Amygdala (tissue), 56 donors: Measurements from ENCODE around the gene SLX1B.
"Not testable (repeated sequence)": the region's sequence is repeated elsewhere in the genome, so short reads cannot be mapped to it uniquely, and the experiment has no call there.

Source experiments
- DNase-seq, 56 donors: peaks; one replicate each; lab custom pipeline; 2025; lab: John Stamatoyannopoulos, UW

Gene SLX1B

DNA sequence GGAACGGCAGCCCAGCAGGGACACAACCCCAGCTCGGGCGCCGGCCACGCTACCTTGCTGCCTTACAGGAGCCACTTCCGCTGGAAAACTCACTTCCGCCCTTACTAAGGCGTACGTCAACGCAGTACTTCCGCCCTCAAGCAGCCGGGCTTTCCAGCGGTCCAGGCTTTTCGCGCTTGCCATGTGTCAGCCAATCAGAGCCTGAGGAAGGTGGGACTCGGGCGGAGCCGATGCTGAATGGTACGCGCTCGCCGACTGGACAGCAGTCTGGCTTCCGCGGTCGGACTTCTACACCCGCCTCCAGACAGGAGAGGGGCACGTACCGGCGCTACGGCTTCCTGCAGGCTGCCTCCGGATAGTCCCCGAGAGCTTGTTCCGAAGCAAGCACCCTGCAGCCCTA is at the start of gene SLX1B, which contains the start of gene BOLA2:
Gene SLX1B (plus strand): TSS at position 265 of the 400 bp plus-strand sequence.
Gene BOLA2 (minus strand): TSS at position 83 of the 400 bp plus-strand sequence. CDS start 98 bp downstream, outside the sequence.
- not testable (repeated sequence) for DNase-seq

DNA sequence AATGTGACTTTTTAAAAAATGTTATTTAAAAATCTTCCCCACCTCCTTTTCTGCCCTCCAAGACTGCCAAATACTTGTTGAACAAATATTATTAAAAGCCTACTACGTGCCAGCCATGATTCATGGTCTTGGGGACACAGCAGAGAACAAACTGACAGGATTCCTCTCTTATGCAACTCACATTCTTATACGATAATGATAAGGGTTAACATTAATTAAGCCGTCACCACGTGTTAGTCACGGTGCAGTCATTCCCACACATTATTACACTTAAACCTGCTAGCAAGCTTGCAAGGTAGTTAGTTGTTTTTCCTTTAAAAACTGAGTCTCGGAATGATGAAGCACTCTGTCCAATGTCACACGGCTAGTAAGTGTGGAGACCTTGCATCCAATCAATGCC is 49.1 kb upstream of the SLX1B start:
- peak in 1 of 56 donors; percentile 0 for DNase-seq

- not testable (repeated sequence) for DNase-seq
Observed at GRCh38 chr16:29423587-29423986, 30.7 kb upstream of the SLX1B start.

DNA sequence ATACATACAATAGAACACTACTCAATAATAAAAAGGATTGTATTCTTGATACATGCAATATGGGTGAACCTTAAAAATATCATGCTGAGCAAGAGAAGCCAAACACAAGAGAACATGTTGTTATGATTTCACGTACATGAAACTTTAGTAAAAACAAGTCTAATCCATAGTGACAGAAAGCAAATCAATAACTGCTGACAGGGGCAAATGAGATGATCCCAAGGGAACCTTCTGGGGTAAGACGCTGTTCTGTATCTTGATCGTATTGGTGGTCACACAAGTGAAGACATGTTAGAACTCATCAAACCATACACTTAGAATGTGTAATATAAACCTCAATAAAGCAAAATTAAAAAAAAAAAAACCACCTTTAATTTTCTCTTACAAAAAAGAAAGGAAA is 28.9 kb upstream of the SLX1B start:
- not testable (repeated sequence) for DNase-seq

DNA sequence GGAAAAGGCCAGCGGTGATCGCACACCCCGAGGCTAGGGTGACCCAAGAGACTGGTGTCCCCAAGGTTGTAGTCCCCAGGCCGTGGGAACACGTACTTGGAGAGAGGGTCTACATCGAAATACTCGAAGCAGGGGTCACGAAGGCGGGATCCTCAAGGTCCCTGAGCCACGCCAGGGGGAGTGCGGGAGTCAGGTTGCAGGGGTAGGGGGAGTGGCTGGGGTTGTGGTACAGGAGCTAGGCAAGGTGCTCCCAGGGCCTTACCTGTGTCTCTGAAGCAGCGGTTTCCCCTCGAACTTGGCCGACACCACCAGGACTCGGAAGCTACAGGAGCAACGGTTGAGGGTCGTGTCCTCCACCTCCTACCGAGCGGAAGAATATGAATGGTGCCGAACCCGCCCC is 579 bp upstream of the SLX1B start:
- DNase-seq: not testable (repeated sequence)

- not testable (repeated sequence) for DNase-seq
Observed at GRCh38 chr16:29454828-29455227, 495 bp downstream of the SLX1B start.

- DNase-seq: not testable (repeated sequence)
Observed at GRCh38 chr16:29457660-29458059, 3.3 kb downstream of the SLX1B start.

DNA sequence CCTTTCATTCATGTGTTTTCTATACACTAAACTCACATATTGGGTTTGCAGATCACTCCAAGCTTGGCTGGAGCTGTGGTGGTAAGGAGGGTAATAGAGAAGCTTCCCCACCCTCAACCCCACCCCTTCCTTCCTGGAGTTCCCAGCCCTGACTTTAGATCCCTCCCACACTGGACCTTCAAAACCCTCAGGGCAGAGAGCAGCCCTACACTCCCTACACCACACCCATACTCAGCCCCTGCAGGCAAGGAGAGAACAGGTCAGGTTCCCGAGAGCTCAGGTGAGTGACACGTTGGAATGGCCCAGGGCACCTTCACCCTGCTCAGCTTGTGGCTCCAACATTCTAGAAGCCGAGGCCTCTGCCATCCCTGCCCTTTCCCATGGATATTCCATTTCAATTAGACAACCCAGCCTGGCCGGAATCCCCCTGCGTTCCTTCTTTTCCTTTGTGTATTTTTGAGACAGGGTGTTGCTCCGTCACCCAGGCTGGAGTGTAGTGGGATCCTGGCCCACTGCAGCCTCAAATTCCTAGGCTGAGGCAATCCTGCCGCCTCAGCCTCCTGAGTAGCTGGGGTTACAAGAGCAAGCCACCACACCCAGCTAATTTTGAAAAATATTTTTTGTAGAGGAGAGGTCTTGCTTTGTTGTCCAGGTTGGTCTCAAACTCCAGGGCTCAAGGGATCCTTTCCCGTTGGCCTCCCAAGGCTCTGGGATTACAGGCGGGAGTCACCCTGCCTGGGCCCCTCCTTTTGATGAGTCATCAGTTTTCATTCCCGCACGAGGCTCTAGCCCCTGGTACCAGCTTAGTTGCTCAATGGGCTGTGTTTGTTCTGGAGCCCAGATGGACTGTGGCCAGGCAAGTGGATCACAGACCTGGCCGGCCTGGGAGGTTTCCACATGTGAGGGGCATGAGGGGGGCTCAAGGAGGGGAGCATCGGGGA is 5.6 kb downstream of the SLX1B start, which contains the start of gene SULT1A4:
Gene SULT1A4 (plus strand): TSS at position 208 of the 941 bp plus-strand sequence. CDS start 1,473 bp downstream, outside the sequence.
- DNase-seq: not testable (repeated sequence)

DNA sequence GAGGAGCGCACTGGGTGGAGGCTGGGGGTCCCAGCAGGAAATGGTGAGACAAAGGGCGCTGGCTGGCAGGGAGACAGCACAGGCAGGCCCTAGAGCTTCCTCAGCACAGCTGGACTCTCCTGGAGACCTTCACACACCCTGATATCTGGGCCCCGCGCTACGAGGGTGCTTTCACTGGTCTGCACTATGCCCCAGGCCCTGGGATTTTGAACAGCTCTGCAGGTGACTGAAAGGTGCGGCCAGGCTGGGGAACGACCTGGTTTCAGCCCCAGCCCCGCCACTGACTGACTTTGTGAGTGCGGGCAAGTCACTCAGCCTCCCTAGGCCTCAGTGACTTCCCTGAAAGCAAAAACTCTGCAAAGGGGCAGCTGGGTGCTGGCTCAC is 6.3 kb downstream of the SLX1B start:
- DNase-seq: not testable (repeated sequence)

DNA sequence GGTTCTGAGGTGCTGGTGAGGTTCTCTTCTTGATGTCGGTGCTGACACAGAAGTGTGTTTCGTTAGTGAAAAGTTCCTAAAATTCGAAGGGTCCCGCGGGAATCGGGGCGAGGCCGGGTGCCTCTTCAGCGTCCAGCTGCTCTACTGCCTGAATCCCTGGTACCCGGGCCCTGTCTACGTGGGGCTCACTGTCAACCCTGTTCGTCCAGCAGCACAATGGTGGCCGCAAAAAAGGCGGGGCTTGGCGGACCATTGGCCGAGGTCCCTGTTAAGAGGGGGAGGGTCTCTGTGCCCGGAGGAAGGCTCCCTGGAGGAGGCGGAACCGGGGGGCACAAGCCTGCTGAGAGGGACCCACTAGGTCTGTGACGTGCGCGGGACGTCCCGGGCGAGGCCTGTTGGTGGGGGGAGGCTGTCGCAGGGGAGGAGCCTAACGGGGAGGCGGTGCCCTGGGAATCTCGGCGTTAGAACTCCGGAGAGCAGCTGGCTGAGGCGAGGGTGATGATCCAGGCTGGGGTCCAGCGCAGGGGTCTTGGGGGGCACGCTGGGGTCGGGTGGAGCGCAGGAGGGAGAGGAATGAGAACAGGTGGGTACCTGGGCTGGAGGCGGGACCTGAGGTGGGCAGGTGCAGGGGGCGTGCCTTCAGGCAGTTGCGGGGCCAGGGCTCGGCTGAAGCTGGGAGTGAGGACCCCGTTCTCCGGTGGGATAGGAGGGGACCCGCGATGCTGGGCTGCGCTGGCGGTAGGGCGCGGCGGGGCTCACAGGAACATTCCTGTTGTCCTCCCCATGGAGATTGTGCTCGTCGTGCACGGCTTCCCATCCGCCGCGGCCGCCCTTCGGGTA is 11.9 kb downstream of the SLX1B start:
- not testable (repeated sequence) for DNase-seq

DNA sequence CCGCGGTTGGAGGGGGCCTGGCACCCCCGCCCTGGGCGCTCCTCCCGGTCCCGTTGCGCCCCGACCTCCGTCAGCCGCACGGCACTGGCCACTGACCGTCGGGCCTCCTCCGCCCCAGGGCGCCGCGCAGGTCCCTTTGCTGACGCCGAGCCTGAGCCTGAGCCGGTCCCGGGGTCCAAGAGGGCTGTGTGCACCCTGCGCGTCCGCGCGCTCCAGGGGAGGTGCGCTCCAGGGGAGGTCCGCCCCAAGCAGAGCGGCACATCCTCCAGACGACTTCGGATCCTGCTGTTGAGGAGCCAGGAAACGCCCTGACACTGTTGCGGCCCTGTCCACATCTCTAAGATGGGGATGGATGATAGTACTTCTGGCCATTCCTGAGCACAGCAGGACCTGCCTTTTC is 12.6 kb downstream of the SLX1B start:
- not testable (repeated sequence) for DNase-seq

DNA sequence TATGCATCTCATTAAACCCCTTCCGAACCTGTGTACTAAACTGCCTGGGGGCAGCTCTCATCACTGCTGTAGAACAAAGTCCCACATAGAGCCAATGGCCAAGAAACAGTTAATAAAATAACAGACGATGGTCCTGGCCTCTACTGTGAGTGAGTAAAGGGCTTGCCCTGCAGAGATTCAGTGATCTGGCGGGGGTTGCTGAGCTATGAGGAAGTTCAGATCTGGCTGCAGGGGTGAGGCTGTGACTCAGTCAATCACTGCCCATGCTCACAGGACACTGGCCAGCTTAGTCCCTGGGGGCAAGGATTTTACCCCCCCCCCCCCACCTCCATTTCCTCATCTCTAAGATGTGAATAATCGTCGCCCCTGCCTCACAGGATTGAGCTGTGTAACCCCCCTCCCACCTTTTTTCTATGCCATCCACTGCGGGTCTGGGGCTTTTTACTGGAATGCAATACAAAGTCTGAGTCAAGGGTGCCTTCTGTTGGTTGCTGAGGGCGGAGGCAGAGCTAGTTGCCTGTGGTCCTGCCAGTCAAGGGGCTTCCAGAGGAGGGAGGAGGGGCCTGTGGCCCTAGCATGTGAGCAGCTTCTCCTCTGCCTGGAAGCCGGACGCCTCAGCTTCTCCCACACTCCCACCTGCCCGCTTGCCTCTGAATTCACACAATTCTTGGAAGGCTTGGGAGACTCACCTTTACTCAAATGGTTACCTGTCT is 13.5 kb downstream of the SLX1B start:
- DNase-seq: not testable (repeated sequence)

GRCh38 chr16:29469660-29470059 is 15.3 kb downstream of the SLX1B start:
- DNase-seq: not testable (repeated sequence)

- DNase-seq: not testable (repeated sequence)
Observed at GRCh38 chr16:29472065-29472464, 17.7 kb downstream of the SLX1B start.

GRCh38 chr16:29482276-29482675 is 27.9 kb downstream of the SLX1B start:
- not testable (repeated sequence) for DNase-seq

- not testable (repeated sequence) for DNase-seq
Observed at GRCh38 chr16:29506308-29506707, 52.0 kb downstream of the SLX1B start, which contains the start of gene NPIPB12. Gene NPIPB12, minus strand, starts transcription at chr16:29506408.
